H9 (cell line): ENCODE measurements around the gene ATP6V1D. TPM values are rescaled to one million over a fixed set of nuclear protein-coding genes. Genes with fewer than 3 reads are reported as not detected.

Experiments used
- DNase-seq: peaks from one replicate; pipeline ENCODE4 v3.0.0-alpha.2; 2017
- H2AFZ ChIP-seq: one replicate; pipeline ENCODE4 v1.6.1; 2013; ENCODE audit warnings: mild to moderate bottlenecking, low read length, control low read depth, moderate library complexity
- H2AK5ac ChIP-seq: 2 replicates; pipeline ENCODE4 v1.6.1; 2013; ENCODE audit warnings: low read length, control low read depth, mixed read lengths; ENCODE audit not compliant: insufficient read length
- H2BK120ac ChIP-seq: one replicate; pipeline ENCODE4 v1.6.1; 2013; ENCODE audit warnings: low read depth, mild to moderate bottlenecking, low read length, control low read depth, inconsistent platforms; ENCODE audit not compliant: poor library complexity, severe bottlenecking
- H2BK12ac ChIP-seq: 2 replicates; pipeline ENCODE4 v1.6.1; 2013; ENCODE audit warnings: low read length, control low read depth, mixed read lengths, low read depth; ENCODE audit not compliant: insufficient read length
- H2BK15ac ChIP-seq: 2 replicates; pipeline ENCODE4 v1.6.1; 2013; ENCODE audit warnings: low read depth, low read length, control low read depth
- H2BK20ac ChIP-seq: one replicate; pipeline ENCODE4 v1.6.1; 2013; ENCODE audit warnings: low read depth, mild to moderate bottlenecking, low read length, control low read depth, inconsistent platforms; ENCODE audit not compliant: poor library complexity, severe bottlenecking
- H2BK5ac ChIP-seq: 2 replicates; pipeline ENCODE4 v1.6.1; 2013; ENCODE audit warnings: low read length, control low read depth, mixed read lengths; ENCODE audit not compliant: insufficient read length
- H3K14ac ChIP-seq: 2 replicates; pipeline ENCODE4 v1.6.1; 2013; ENCODE audit warnings: low read length, control low read depth; ENCODE audit not compliant: insufficient read depth
- H3K18ac ChIP-seq: 2 replicates; pipeline ENCODE4 v1.6.1; 2013; ENCODE audit warnings: low read depth, mild to moderate bottlenecking, mixed read lengths, low read length, control low read depth; ENCODE audit not compliant: insufficient read length
- H3K23ac ChIP-seq: 2 replicates; pipeline ENCODE4 v1.6.1; 2013; ENCODE audit warnings: low read length, control low read depth, mixed read lengths, low read depth; ENCODE audit not compliant: insufficient read length
- H3K23me2 ChIP-seq: 2 replicates; pipeline ENCODE4 v1.6.1; 2013; ENCODE audit warnings: low read depth, mild to moderate bottlenecking, mixed read lengths, low read length, control low read depth; ENCODE audit not compliant: insufficient read length, poor library complexity, severe bottlenecking
- H3K27ac ChIP-seq: 2 replicates; pipeline ENCODE4 v1.5.1; 2013; ENCODE audit warnings: low read length, control low read depth, mixed read lengths, low read depth; ENCODE audit not compliant: insufficient read length
- H3K27me3 ChIP-seq: 2 replicates; pipeline ENCODE4 v1.6.1; 2013; ENCODE audit warnings: low read length, control low read depth, inconsistent platforms; ENCODE audit not compliant: insufficient read depth
- H3K4ac ChIP-seq: 2 replicates; pipeline ENCODE4 v1.6.1; 2013; ENCODE audit warnings: low read depth, mild to moderate bottlenecking, control low read depth, inconsistent platforms, low read length, moderate library complexity
- H3K4me1 ChIP-seq: 2 replicates; pipeline ENCODE4 v1.6.1; 2013; ENCODE audit warnings: low read length, control low read depth, inconsistent platforms; ENCODE audit not compliant: insufficient read depth
- H3K4me2 ChIP-seq: 2 replicates; pipeline ENCODE4 v1.6.1; 2013; ENCODE audit warnings: low read length, control low read depth, mixed read lengths; ENCODE audit not compliant: insufficient read length, insufficient read depth
- H3K56ac ChIP-seq: 2 replicates; pipeline ENCODE4 v1.6.1; 2013; ENCODE audit warnings: low read depth, mild to moderate bottlenecking, mixed read lengths, low read length, control low read depth; ENCODE audit not compliant: insufficient read length
- H3K79me1 ChIP-seq: 2 replicates; pipeline ENCODE4 v1.6.1; 2013; ENCODE audit warnings: low read depth, mild to moderate bottlenecking, moderate library complexity, low read length, control low read depth, inconsistent platforms; ENCODE audit not compliant: insufficient read depth, poor library complexity, severe bottlenecking
- H3K79me2 ChIP-seq: 2 replicates; pipeline ENCODE4 v1.6.1; 2013; ENCODE audit warnings: low read length, control low read depth, inconsistent platforms; ENCODE audit not compliant: insufficient read depth
- H3K9ac ChIP-seq: 2 replicates; pipeline ENCODE4 v1.6.1; 2013; ENCODE audit warnings: low read length, control low read depth, mixed read lengths; ENCODE audit not compliant: insufficient read length; ENCODE audit errors: extremely low read depth
- H3K9me3 ChIP-seq: one replicate; pipeline ENCODE4 v1.6.1; 2013; ENCODE audit warnings: low read depth, low read length, inconsistent platforms; ENCODE audit not compliant: control insufficient read depth
- H3T11ph ChIP-seq: one replicate; pipeline ENCODE4 v1.6.1; 2013; ENCODE audit warnings: mild to moderate bottlenecking, low read length, control low read depth, inconsistent platforms
- H4K20me1 ChIP-seq: one replicate; pipeline ENCODE4 v1.6.1; 2013; ENCODE audit not compliant: control insufficient read depth, insufficient read length, insufficient read depth
- H4K5ac ChIP-seq: 2 replicates; pipeline ENCODE4 v1.6.1; 2013; ENCODE audit warnings: low read depth, mild to moderate bottlenecking, mixed read lengths, low read length, control low read depth; ENCODE audit not compliant: insufficient read length
- H4K8ac ChIP-seq: replicated peaks from 2 replicates; pipeline ENCODE4 v1.6.1; 2013; ENCODE audit warnings: low read length, control low read depth, mixed read lengths, low read depth; ENCODE audit not compliant: insufficient read length
- H4K91ac ChIP-seq: 2 replicates; pipeline ENCODE4 v1.6.1; 2013; ENCODE audit warnings: low read depth, mild to moderate bottlenecking, moderate library complexity, mixed read lengths, low read length, control low read depth; ENCODE audit not compliant: insufficient read length
- H3K27ac Mint-ChIP-seq, 3 experiments: 2 replicates in 2 of 3; 3 replicates in 1 of 3; pipeline ENCODE4 v1.8.0; 2020 to 2021; ENCODE audit warnings: mixed read lengths in 3 of 3, mild to moderate bottlenecking in 1 of 3, moderate library complexity in 1 of 3
- H3K27me3 Mint-ChIP-seq: 2 replicates; pipeline ENCODE4 v1.8.0; 2021; ENCODE audit warnings: low read depth, mild to moderate bottlenecking, moderate library complexity, mixed read lengths
- H3K36me3 Mint-ChIP-seq, 3 experiments: 2 replicates in 2 of 3; 3 replicates in 1 of 3; pipeline ENCODE4 v1.8.0; 2020 to 2021; ENCODE audit warnings: low read depth in 3 of 3, mixed read lengths in 3 of 3; ENCODE audit not compliant: insufficient read depth in 1 of 3
- H3K4me1 Mint-ChIP-seq, 2 experiments: 2 replicates each; pipeline ENCODE4 v1.8.0; 2020; ENCODE audit warnings: mixed read lengths in 2 of 2
- H3K4me3 Mint-ChIP-seq, 2 experiments: 2 replicates in 1 of 2; 3 replicates in 1 of 2; pipeline ENCODE4 v1.8.0; 2020 to 2021; ENCODE audit warnings: mild to moderate bottlenecking in 2 of 2, mixed read lengths in 2 of 2, moderate library complexity in 1 of 2
- H3K9me3 Mint-ChIP-seq, 2 experiments: 2 replicates in 1 of 2; 3 replicates in 1 of 2; pipeline ENCODE4 v1.8.0; 2020; ENCODE audit warnings: mild to moderate bottlenecking in 2 of 2, mixed read lengths in 2 of 2, moderate library complexity in 1 of 2
- CTCF ChIP-seq: fragments of 200-600 bp; sonication (generic); conservative IDR thresholded peaks from 3 replicates; pipeline ENCODE4 v1.8.0; 2021; ENCODE audit warnings: antibody characterized with exemption, mild to moderate bottlenecking
- WGBS: extraction: QIAGEN DNeasy Blood & Tissue Kit; methylation state at CpG from one replicate; pipeline ENCODE4 v1.1.7; 2013; ENCODE audit warnings: missing lambda C conversion rate, low lambda C conversion rate, mixed read lengths; ENCODE audit not compliant: insufficient read length; ENCODE audit errors: extremely low coverage; 5-methylcytosine and 5-hydroxymethylcytosine counted together
- long read RNA-seq: library from polyadenylated mRNA; unstranded; transcript quantifications from one replicate; pipeline ENCODE4 v2.0.0, GENCODE V29; 2020
- total RNA-seq: library from RNA; stranded (reverse); gene quantifications from 2 replicates; pipeline ENCODE4 v1.2.1, GENCODE V29; 2021

Gene ATP6V1D
- total RNA-seq = 85.7 and 86.3 TPM in 2 replicates
- long read RNA-seq, transcript ATP6V1D-201 (9 exons, 1,845 nt) = major isoform, 238 of 254 reads
- long read RNA-seq, partial matches to known transcripts = 8 of 254 reads
- long read RNA-seq, other reads (novel, unspliced or antisense) = 6 of 254 reads

GRCh38 chr14:67359775-67360469 lies at the start of gene ATP6V1D, which contains the start of gene EIF2S1:
TSS of gene ATP6V1D (minus strand) at chr14:67359804. CDS start at chr14:67359698, 106 bp downstream.
TSS of gene EIF2S1 (plus strand) at chr14:67360328. CDS start at chr14:67364768, 4,440 bp downstream.
- WGBS = no CpG with 5 or more reads among the region's 47 CpGs
- H3K4me1 Mint-ChIP-seq = peaks cover 21 to 22% of the 10 kb centered on the region in 2 experiments
- H3K36me3 Mint-ChIP-seq = peaks cover 3 to 16% (median 7%) of the 10 kb centered on the region in 3 experiments; a peak in 6 of 7 replicates

More at GRCh38 chr14:67359775-67360469, at the start of gene ATP6V1D, which contains the start of gene EIF2S1:
- Histone ChIP-seq H2BK5ac (peak within 1 kb of the TSS; percentile 90), H4K8ac (no peak within 1 kb of the TSS), H3K9me3 (no peaks in the 10 kb centered on the region), H3K18ac (peak within 1 kb of the TSS; percentile 62), H3K27ac (peak within 1 kb of the TSS; percentile 17), H3K23me2 (peaks cover 8% of the 10 kb centered on the region), H2AFZ (peak within 1 kb of the TSS; percentile 56), H3K79me1 (no peaks in the 10 kb centered on the region), H3K79me2 (peaks cover 29% of the 10 kb centered on the region; the same call in 1 of the 2 replicates), H3K4ac (no peak within 1 kb of the TSS), H4K91ac (no peak within 1 kb of the TSS), H2BK15ac (no peak within 1 kb of the TSS; the same call in 1 of the 2 replicates), H3T11ph (no peak within 1 kb of the TSS), H4K5ac (no peak within 1 kb of the TSS), H3K27me3 (no peaks in the 10 kb centered on the region), H3K4me2 (peak within 1 kb of the TSS; percentile 95), H2BK120ac (no peak within 1 kb of the TSS), H2BK20ac (no peak within 1 kb of the TSS), H3K14ac (peak within 1 kb of the TSS; percentile 76), H2AK5ac (no peak within 1 kb of the TSS), H3K23ac (peak within 1 kb of the TSS; percentile 18), H3K56ac (peak within 1 kb of the TSS; percentile 20), H2BK12ac (no peak within 1 kb of the TSS), H3K9ac (peak within 1 kb of the TSS; percentile 99), H4K20me1 (no peaks in the 10 kb centered on the region), H3K4me1 (peaks cover 7% of the 10 kb centered on the region; the same call in 1 of the 2 replicates)
- peak within 1 kb of the TSS; percentile 96 to 99 (median 99) for H3K27ac Mint-ChIP-seq
- no peaks in the 10 kb centered on the region for H3K9me3 Mint-ChIP-seq
- H3K4me3 Mint-ChIP-seq = peak within 1 kb of the TSS; percentile 99
- DNase-seq = peak; percentile 99
- H3K27me3 Mint-ChIP-seq = no peaks in the 10 kb centered on the region
- TF ChIP-seq CTCF = peak; percentile 100
